Ascending aorta (tissue), 2 donors: Measurements from ENCODE around the gene GOLGA7B. TPM values are rescaled to one million over a fixed set of nuclear protein-coding genes. Genes with fewer than 3 reads are reported as not detected.

ENCODE experiments used
- DNase-seq, 2 donors: peaks; one replicate each; pipeline ENCODE4 v3.0.0-alpha.2; 2019; ENCODE audit warnings: low spot score in 2 of 2
- H3K27ac ChIP-seq, 2 donors: fragments of 200-600 bp; sonication (generic); one replicate each; pipeline ENCODE4 v1.5.1; 2016 to 2017; ENCODE audit warnings: mild to moderate bottlenecking in 1 of 2
- H3K27me3 ChIP-seq: fragments of 200-600 bp; sonication (generic); one replicate; pipeline ENCODE4 v1.5.1; 2017
- H3K36me3 ChIP-seq, 2 donors: fragments of 200-600 bp; sonication (generic); one replicate each; pipeline ENCODE4 v1.5.1; 2016
- H3K4me1 ChIP-seq, 2 donors: fragments of 200-600 bp; sonication (generic); one replicate each; pipeline ENCODE4 v1.5.1; 2016 to 2017; ENCODE audit warnings: mild to moderate bottlenecking in 1 of 2
- H3K4me3 ChIP-seq, 2 donors: fragments of 200-600 bp; sonication (generic); one replicate each; pipeline ENCODE4 v1.5.1; 2016 to 2017; ENCODE audit warnings: mild to moderate bottlenecking in 1 of 2
- H3K9me3 ChIP-seq, 2 donors: fragments of 200-600 bp; sonication (generic); one replicate each; pipeline ENCODE4 v1.5.1; 2016
- intact Hi-C: fragments of 100-400 bp; cut with DNase I; formaldehyde crosslinking; loops from one replicate; pipeline ENCODE4 v1.15.1; 2023
- total RNA-seq: library from RNA; depleted of rRNA; stranded (reverse); fragments of >200 nt; gene quantifications from one replicate; pipeline ENCODE4 v1.1.0, GENCODE V29; 2016
- TF ChIP-seq, protein P1 (sequence below), 3 experiments: fragments of 200-600 bp in 2 of 3; fragments of 450-650 bp in 1 of 3; sonication (generic) in 2 of 3; IDR thresholded peaks; one replicate each; pipeline ENCODE4 v1.5.1; 2016 to 2019; ENCODE audit warnings: antibody characterized with exemption in 3 of 3, mild to moderate bottlenecking in 1 of 3, moderate library complexity in 1 of 3

Gene GOLGA7B
- total RNA-seq, 1 donor from 2014 or later = 0.11 TPM

DNA sequence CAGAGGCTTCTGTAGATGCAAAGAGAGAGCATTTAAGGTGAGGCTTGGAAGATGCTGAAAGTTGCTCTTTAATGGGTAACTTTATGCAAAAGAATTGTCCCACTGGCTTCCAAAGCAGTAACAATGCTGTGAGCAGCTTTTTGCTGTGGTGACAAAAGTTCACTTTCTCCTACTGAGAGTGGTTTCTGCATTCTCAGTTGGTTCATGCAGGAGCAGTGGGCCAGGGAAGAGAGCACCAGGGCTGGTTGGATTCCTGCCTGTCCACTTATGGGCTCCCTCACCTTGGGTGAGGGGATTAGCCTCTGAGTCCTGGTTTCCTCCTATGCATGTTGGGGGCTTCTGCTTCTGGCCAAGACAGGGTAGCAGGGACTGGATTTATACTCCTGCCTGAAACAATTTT is 31.1 kb upstream of the GOLGA7B start:
- Histone ChIP-seq H3K36me3 (no peaks in the 10 kb centered on the region), H3K4me1 (no peaks in the 10 kb centered on the region), H3K4me3 (no peak overlapping the region), H3K9me3 (no peaks in the 10 kb centered on the region), H3K27me3 (no peaks in the 10 kb centered on the region), H3K27ac (no peak overlapping the region)
- TF ChIP-seq, protein P1, sequence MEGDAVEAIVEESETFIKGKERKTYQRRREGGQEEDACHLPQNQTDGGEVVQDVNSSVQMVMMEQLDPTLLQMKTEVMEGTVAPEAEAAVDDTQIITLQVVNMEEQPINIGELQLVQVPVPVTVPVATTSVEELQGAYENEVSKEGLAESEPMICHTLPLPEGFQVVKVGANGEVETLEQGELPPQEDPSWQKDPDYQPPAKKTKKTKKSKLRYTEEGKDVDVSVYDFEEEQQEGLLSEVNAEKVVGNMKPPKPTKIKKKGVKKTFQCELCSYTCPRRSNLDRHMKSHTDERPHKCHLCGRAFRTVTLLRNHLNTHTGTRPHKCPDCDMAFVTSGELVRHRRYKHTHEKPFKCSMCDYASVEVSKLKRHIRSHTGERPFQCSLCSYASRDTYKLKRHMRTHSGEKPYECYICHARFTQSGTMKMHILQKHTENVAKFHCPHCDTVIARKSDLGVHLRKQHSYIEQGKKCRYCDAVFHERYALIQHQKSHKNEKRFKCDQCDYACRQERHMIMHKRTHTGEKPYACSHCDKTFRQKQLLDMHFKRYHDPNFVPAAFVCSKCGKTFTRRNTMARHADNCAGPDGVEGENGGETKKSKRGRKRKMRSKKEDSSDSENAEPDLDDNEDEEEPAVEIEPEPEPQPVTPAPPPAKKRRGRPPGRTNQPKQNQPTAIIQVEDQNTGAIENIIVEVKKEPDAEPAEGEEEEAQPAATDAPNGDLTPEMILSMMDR (IDR thresholded peaks at IDR 0.05) = no peak
- no peak for DNase-seq
- intact Hi-C loops = no loop called here

- Histone ChIP-seq H3K27me3 (no peaks in the 10 kb centered on the region), H3K9me3 (no peaks in the 10 kb centered on the region), H3K4me1 (no peaks in the 10 kb centered on the region), H3K36me3 (no peaks in the 10 kb centered on the region), H3K27ac (no peak overlapping the region), H3K4me3 (no peak overlapping the region)
- TF ChIP-seq, protein P1 (IDR thresholded peaks at IDR 0.05) = no peak
- DNase-seq = no peak
- intact Hi-C loops = no loop called here
These were observed 29.4 kb upstream of the GOLGA7B start for GRCh38 chr10:97820096-97820704.

- DNase-seq = no peak
- intact Hi-C loops = no loop called here
- Histone ChIP-seq H3K4me3 (no peak overlapping the region), H3K9me3 (no peaks in the 10 kb centered on the region), H3K27ac (no peak overlapping the region), H3K4me1 (no peaks in the 10 kb centered on the region), H3K27me3 (no peaks in the 10 kb centered on the region), H3K36me3 (no peaks in the 10 kb centered on the region)
- TF ChIP-seq, protein P1 (IDR thresholded peaks at IDR 0.05) = no peak
These were observed 28.2 kb upstream of the GOLGA7B start for GRCh38 chr10:97821308-97822038.

DNA sequence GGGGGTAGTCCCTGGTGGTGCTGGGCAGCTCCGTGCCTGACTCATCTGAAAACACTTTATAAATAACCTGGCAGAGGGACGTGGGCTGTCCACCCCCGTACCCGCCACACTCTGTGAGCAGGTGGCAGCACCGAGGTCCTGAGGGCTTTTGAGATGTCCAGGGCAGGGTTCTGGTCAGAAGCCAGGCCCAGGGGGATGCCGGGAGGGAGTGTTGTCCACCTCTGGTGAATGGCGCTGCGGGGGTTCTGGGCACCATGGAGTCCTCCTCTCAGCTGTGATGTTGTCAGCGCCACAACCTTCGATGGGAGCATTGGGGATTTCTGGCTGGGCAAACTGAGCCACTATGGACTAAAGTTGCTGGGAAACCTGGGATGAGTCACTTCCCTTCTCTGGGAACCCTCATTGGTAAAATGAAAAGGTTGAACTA is 27.4 kb upstream of the GOLGA7B start:
- no peaks in the 10 kb centered on the region for H3K4me1 ChIP-seq
- TF ChIP-seq, protein P1 (IDR thresholded peaks at IDR 0.05) = no peak
- H3K36me3 ChIP-seq = no peaks in the 10 kb centered on the region
- H3K27me3 ChIP-seq = no peaks in the 10 kb centered on the region
- H3K4me3 ChIP-seq = no peak overlapping the region
- H3K9me3 ChIP-seq = no peaks in the 10 kb centered on the region
- no peak for DNase-seq
- no peak overlapping the region for H3K27ac ChIP-seq
- intact Hi-C loops = no loop called here

GRCh38 chr10:97823734-97824133 is 25.9 kb upstream of the GOLGA7B start:
- peaks cover 8 to 11% of the 10 kb centered on the region in 2 donors for H3K4me1 ChIP-seq
- H3K27me3 ChIP-seq = no peaks in the 10 kb centered on the region
- no peaks in the 10 kb centered on the region for H3K36me3 ChIP-seq
- H3K4me3 ChIP-seq = no peak overlapping the region
- H3K9me3 ChIP-seq = no peaks in the 10 kb centered on the region
- H3K27ac ChIP-seq = no peak overlapping the region
- DNase-seq = no peak
- TF ChIP-seq, protein P1 (IDR thresholded peaks at IDR 0.05) = no peak
- intact Hi-C loops = no loop called here
